GM19468 (cell line): ENCODE results near the gene PTX4.
"Not testable (repeated sequence)": the region's sequence is repeated elsewhere in the genome, so short reads cannot be mapped to it uniquely, and the experiment has no call there.

Experiments used
- ATAC-seq: cut with Tn5 transposase; IDR thresholded peaks from one replicate; pipeline ENCODE4 v1.9.1; 2021; ENCODE audit warnings: mild to moderate bottlenecking, moderate library complexity, moderate number of reproducible peaks; ENCODE audit not compliant: unreplicated experiment; ENCODE audit errors: extremely low read depth

Gene PTX4

GRCh38 chr16:1487395-1488053 lies 1.2 kb downstream of the PTX4 start:
- no peak for ATAC-seq

DNA sequence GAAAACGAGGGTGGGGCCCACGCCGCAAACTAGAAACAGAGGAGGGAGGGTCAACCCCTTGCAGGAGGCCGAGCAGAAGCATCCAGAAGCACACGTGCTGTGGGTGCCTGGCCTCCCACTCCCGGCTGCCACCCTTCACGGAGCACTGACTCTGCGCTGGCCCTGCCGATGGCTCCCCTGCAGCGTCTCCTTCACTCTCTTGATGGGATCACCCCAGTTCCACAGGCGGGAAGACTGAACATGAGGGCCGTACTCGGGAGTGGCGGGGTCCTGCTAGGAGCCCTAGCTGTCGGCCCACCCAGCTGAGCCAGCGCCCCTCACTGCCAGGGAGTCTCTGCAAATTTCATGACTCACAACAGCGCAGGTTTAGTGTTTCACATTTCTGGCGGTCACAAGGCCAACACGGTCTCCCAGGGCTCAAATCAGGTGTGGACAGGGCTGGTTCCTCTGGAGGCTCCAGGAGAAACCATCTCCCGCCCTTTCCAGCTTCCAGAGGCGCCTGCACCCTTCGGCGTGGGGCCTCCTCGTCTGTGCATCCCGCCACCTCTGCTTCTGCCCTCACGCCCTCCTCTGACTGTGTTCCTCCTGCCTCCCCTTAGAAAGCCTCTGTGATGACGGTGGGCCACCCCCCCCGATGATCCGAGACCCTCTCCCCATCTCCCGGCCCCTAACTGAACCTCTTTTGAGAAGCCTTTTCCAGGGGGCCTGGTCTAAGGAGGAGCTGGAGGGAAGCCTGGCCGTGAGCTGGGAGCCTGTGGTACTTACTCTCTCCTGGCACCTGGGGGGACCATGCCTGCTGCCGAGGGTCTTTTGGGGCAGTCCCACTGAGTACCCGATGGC lies 2.0 kb downstream of the PTX4 start:
- no peak for ATAC-seq

GRCh38 chr16:1485847-1486496 lies 2.8 kb downstream of the PTX4 start:
- ATAC-seq, result no peak

- ATAC-seq, result no peak
Observed at GRCh38 chr16:1481906-1482835, 6.6 kb downstream of the PTX4 start.

DNA sequence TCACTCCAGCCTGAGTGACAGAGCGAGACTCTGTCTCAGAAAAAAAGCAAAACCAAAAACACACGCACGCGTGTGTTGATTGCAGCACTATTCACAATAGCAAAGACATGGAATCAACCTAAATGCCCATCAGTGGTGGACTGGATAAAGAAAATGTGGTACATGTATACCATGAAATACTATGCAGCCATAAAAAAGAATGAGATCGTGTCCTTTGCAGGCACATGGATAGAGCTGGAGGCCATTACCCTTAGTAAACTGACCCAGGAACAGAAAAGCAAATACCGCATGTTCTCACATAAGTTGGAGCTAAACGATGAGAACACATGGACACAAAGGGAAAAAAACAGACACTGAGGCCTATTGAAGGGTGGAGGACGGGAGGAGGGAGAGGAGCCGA lies 9.8 kb downstream of the PTX4 start:
- not testable (repeated sequence) for ATAC-seq

DNA sequence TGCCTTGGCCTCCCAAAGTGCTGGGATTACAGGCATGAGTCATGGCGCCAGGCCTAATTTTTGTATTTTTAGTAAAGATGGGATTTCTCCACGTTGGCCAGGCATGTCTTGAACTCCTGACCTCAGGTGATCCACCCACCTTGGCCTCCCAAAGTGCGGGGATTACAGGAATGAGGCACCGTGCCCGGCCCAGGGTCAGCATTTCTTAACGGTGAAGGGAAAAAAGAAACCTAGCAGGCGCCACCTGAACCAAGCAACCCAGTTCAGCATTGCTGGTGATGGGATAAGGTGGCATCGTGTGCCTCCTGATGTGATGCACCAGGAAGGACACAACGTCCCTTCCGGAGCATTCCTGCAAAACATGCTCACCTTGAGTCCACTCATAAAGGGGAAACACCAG lies 11.7 kb downstream of the PTX4 start:
- ATAC-seq, result no peak

- no peak for ATAC-seq
Observed at GRCh38 chr16:1475552-1476114, 13.1 kb downstream of the PTX4 start.

GRCh38 chr16:1474796-1475551 lies 13.8 kb downstream of the PTX4 start, which contains the start of gene CLCN7:
Gene CLCN7 (minus strand): TSS chr16:1475028. CDS start chr16:1474974, 54 bp downstream.
- ATAC-seq, result peak; percentile 64

DNA sequence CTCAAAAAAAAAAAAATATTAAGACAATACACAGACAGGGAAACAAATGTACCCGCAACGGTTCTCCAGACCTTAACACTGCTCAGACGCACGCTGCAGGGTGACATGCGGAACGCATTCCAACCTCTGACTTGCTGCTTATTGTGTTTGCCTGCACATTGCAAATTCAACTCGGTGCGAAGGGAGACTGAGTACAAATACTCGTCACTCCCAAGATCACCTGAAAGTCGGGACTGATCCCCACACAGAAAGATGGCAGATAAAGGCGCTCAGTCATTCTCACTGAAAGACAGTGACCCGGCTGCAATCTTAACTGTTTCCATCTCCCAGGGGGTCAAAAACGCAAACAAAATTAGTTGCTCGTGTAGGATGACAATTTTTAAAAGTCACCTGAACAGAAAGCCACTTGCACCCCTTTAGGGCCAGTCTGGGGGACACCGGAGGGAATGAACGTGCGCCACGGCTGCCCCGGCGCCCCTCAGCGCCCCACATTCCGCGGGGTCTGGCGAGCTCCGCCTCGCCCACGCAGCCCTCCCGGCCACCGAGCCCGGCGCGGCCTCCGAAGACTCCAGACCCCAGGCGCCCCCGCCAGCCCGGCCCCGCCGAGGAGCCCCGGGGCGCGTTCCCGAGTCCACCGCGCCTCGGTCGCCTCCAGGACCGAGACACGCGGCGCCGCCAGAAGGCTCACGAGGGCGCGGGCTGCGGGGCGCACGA lies 14.5 kb downstream of the PTX4 start:
- ATAC-seq, result no peak

DNA sequence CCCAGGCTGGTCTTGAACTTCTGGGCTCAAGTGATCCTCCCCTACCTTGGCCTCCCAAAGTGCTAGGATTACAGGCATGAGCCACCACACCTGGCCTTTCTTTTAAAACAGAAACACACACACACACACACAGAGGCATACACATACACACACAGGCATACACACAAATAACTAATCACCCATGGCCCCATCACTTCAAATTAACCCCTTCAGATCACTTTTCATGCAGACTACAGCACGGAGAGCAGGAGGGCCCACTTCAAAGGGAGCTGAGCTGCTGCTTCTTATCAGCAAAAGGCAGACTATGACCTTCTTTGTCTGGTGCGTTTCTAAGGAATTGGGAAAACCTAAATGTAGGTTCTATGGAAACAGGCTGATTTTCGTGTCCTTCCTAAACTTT lies 15.8 kb downstream of the PTX4 start:
- no peak for ATAC-seq

DNA sequence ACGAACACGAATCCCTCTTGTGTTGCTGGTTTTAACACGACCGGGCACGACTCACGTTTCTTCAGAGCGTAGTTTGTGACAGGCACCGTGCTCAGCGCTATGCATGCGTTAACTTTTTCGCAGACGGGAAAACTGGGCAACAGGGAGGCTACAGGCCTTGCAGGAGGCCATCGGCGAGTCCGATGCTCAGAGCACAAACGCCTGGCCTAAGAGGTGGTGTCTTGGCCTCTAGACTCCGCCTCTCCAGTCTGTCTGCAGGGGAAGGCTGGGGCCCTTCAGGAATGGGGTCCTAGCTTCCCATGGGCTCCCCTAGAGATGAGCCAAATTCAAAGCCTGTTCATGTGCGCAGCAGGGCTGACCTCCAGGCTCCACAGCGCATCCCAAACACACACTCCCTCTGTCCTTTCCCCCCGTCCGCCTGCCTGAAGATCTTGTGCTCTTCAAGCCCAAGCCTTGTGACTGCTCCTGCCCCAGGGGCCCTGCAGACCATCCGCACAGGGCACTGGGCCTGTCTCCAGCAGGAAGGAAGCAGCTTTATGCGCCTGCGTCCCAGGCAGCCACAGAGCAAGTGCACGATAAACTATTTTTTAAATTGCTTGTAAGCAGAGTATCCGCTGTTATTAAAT lies 17.1 kb downstream of the PTX4 start:
- no peak for ATAC-seq

DNA sequence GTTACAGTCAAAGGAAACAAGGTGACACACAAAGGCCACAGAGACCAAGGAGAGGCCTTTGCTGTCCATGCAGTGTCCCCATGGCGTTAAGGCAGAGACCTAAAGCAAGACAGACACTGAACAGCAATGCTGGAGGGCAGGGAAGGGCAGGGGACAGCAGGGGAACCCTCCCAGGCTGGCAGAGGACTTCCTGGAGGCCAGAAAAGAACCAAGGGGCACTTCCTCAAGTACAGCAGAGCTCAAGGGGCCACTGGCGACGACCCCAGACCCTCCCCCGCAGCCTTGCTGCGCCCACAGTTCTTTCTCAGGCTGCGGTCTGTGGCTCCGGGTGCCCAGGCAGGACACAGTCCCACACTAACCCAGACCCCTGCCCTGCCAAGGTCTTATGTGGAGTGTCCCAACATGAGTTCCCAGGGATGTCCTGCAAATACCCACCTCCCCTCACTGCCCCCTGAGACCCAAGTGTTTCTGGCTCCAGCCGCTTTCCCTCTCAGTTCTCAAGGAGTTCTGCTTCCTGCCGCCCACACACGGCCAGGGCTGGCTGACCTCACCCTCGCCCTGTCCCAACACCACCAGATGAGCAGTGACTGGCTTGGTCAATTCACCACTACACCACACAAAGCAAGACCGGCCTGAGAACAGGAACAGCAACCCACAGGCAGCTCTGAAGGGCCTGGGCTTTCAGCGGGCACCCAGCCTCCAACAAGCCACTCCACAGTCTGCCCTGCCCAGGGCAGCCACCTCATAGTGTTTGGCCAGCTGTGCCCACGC lies 18.1 kb downstream of the PTX4 start:
- no peak for ATAC-seq

GRCh38 chr16:1469693-1470201 lies 19.0 kb downstream of the PTX4 start:
- no peak for ATAC-seq

GRCh38 chr16:1469141-1469540 lies 19.6 kb downstream of the PTX4 start:
- not testable (repeated sequence) for ATAC-seq

GRCh38 chr16:1468426-1468810 lies 20.3 kb downstream of the PTX4 start:
- no peak for ATAC-seq

DNA sequence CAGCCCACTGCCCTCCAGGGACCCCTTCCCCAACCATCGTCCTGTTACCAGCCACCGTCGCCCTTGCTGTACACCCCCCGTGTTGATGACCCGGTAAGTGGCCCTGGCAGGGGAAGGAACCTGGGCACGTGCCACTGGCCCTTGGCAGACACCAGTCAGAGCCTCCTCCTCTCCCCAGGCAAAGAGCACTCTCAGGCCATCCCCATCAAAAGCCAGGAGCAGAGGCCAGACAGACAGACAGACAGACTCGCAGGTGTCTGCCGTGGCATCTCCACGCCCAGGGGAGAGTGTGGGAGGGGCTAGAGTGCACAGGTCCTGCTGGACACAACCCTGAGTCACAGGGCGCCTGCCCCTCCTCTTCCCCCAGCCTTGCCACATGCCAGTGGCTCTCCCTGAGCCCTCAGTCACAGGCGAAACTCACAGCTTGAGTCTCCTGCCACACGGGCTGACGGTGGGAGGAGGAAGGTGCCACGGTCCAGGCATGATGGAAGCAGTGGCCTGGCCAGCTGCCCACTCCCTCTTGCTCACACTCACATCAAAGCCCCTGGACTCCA lies 21.7 kb downstream of the PTX4 start:
- ATAC-seq, result no peak

DNA sequence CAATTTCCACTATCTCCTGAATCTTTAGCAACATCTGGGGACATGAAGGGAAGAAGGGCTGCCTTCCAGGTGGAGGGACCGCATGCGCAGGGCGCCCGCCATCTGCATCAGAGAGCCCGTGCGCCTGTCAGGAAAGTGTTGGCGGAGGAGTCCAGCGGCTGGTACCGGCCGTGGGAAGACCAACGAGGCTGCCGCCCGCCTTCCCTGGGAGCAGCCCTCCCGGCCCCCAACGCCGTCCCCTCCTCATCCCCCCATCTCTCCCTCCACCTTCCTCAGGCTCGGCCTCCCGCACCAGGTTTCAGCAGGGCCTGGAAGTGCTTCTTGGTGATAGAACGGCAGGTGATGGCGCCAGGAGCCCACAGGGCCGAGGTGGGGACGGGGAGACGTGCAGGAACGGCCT lies 22.7 kb downstream of the PTX4 start:
- no peak for ATAC-seq
